Measurements from ENCODE around the gene OAF. TPM values are rescaled to one million over a fixed set of nuclear protein-coding genes. Genes with fewer than 3 reads are reported as not detected.

Gene OAF
- total and polyA plus RNA-seq, 2 experiments from 2014 or later = 1.1 to 3.0 TPM

DNA sequence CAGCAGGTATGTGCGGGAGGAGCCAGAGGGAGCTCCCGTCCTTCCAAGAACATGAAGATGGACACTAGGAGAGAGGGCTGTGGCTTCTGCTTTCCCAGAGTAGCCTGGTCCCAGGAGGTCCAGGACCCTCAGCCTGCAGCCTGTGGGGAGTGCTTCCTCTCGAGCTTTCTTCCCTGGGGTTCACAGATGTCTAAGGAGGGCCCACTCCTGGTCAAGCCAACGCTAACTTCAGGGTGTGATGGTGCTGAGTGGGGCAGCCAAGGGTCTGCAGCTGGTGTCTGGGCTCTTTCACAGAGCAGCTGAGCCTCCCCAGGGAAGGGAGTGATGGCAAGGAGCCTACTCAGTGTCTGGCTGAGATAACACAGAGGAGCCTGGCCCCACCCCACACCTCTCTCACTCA is 32.4 kb downstream of the OAF start:
- Histone ChIP-seq H3K27ac (ENCODE audit: low read depth) (no peak overlapping the region), H3K9me2 (ENCODE audit: insufficient read depth) (no peaks in the 10 kb centered on the region), H4K20me1 (replicated peaks; ENCODE audit: insufficient read depth) (no peaks in the 10 kb centered on the region), H3K79me2 (replicated peaks; ENCODE audit: insufficient read depth) (no peaks in the 10 kb centered on the region), H3K36me3 (ENCODE audit: insufficient read depth) (no peaks in the 10 kb centered on the region), H3F3A (replicated peaks; ENCODE audit: low read depth) (no peaks in the 10 kb centered on the region), H3K4me1 (ENCODE audit: insufficient read depth) (peaks cover 30% of the 10 kb centered on the region), H3K27me3 (ENCODE audit: insufficient read depth) (peaks cover 36% of the 10 kb centered on the region), H3K4me2 (no peak overlapping the region), H2AFZ (no peak overlapping the region), H3K4me3 (no peak overlapping the region)
- peaks cover 42% of the 10 kb centered on the region for H3K27me3 Mint-ChIP-seq (ENCODE audit: insufficient read depth, low read depth, poor library complexity)
- H3K36me3 Mint-ChIP-seq (ENCODE audit: low read depth) = no peaks in the 10 kb centered on the region; the same call in 2 of the 3 replicates
- DNase-seq (ENCODE audit: low spot score) = no peak
- H3K27ac Mint-ChIP-seq = no peak overlapping the region
- TF ChIP-seq, protein P1, sequence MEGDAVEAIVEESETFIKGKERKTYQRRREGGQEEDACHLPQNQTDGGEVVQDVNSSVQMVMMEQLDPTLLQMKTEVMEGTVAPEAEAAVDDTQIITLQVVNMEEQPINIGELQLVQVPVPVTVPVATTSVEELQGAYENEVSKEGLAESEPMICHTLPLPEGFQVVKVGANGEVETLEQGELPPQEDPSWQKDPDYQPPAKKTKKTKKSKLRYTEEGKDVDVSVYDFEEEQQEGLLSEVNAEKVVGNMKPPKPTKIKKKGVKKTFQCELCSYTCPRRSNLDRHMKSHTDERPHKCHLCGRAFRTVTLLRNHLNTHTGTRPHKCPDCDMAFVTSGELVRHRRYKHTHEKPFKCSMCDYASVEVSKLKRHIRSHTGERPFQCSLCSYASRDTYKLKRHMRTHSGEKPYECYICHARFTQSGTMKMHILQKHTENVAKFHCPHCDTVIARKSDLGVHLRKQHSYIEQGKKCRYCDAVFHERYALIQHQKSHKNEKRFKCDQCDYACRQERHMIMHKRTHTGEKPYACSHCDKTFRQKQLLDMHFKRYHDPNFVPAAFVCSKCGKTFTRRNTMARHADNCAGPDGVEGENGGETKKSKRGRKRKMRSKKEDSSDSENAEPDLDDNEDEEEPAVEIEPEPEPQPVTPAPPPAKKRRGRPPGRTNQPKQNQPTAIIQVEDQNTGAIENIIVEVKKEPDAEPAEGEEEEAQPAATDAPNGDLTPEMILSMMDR (conservative IDR thresholded peaks at IDR 0.05; ENCODE audit: low read depth in 2 of 2) = peak in 1 of 2 experiments; percentile 11; a peak in 1 of 4 replicates
- TF ChIP-seq, protein P2, sequence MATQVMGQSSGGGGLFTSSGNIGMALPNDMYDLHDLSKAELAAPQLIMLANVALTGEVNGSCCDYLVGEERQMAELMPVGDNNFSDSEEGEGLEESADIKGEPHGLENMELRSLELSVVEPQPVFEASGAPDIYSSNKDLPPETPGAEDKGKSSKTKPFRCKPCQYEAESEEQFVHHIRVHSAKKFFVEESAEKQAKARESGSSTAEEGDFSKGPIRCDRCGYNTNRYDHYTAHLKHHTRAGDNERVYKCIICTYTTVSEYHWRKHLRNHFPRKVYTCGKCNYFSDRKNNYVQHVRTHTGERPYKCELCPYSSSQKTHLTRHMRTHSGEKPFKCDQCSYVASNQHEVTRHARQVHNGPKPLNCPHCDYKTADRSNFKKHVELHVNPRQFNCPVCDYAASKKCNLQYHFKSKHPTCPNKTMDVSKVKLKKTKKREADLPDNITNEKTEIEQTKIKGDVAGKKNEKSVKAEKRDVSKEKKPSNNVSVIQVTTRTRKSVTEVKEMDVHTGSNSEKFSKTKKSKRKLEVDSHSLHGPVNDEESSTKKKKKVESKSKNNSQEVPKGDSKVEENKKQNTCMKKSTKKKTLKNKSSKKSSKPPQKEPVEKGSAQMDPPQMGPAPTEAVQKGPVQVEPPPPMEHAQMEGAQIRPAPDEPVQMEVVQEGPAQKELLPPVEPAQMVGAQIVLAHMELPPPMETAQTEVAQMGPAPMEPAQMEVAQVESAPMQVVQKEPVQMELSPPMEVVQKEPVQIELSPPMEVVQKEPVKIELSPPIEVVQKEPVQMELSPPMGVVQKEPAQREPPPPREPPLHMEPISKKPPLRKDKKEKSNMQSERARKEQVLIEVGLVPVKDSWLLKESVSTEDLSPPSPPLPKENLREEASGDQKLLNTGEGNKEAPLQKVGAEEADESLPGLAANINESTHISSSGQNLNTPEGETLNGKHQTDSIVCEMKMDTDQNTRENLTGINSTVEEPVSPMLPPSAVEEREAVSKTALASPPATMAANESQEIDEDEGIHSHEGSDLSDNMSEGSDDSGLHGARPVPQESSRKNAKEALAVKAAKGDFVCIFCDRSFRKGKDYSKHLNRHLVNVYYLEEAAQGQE (IDR thresholded peaks at IDR 0.05; ENCODE audit: unreplicated experiment) = no peak
- H3K9me3 Mint-ChIP-seq = no peaks in the 10 kb centered on the region
- H3K4me3 Mint-ChIP-seq = no peak overlapping the region
- peaks cover 43% of the 10 kb centered on the region for H3K4me1 Mint-ChIP-seq
- ATAC-seq = no peak

DNA sequence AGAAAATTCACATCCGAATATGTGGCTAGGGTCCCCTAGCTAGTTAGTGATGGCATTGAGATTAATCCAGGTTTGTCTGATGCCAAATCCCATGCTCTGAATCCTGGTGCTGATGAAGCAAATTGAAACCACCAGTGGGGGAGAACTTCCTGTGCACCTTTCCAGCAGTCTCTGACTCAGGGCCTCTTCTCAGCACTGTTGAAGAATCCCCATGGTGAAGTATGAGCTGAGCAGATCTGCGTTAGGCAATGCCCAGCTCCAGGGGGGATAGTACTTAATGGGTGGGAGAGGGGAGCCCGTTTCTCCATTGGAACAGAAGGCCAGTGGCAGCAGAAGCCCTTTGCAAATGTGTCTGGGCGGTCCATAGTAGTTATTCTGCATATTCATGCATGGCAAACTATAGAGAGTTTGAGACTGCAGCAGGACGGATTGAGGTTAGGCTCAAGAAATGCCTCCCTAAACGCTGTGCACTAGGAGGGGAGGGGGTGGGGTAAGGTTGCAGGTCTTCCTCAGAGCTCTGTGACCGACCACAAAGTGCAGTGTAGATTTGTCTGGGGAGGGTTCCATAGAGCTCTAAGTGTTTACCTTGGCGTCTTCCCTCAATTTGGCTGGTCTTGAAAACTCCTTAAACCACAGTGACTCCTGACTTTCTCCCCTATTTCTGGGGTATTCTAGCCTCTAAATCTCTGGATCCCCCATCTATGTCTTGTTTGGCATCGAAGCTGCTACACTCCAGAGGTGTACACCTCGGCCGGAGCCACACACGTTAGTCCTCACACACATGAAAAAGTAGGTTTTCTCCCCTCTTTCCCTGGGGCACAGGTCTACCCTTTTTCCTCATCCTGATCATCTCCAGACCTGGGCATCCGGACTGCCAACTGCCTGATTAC is 33.9 kb downstream of the OAF start:
- no peaks in the 10 kb centered on the region for H3K36me3 ChIP-seq (ENCODE audit: insufficient read depth)
- H2AFZ ChIP-seq = no peak overlapping the region
- H3K4me1 ChIP-seq (ENCODE audit: insufficient read depth) = peaks cover 42% of the 10 kb centered on the region
- H3K27me3 ChIP-seq (ENCODE audit: insufficient read depth) = peaks cover 21% of the 10 kb centered on the region
- ATAC-seq = no peak
- H3K27ac ChIP-seq (ENCODE audit: low read depth) = no peak overlapping the region
- H3K9me2 ChIP-seq (ENCODE audit: insufficient read depth) = no peaks in the 10 kb centered on the region
- H3K36me3 Mint-ChIP-seq (ENCODE audit: low read depth) = no peaks in the 10 kb centered on the region
- no peak overlapping the region for H3K4me2 ChIP-seq
- no peak overlapping the region for H3K27ac Mint-ChIP-seq
- H3K4me3 ChIP-seq = no peak overlapping the region
- peaks cover 37% of the 10 kb centered on the region for H3K27me3 Mint-ChIP-seq (ENCODE audit: insufficient read depth, low read depth, poor library complexity)
- H3K4me1 Mint-ChIP-seq = peaks cover 55% of the 10 kb centered on the region
- DNase-seq (ENCODE audit: low spot score) = no peak
- H3K79me2 ChIP-seq (replicated peaks; ENCODE audit: insufficient read depth) = no peaks in the 10 kb centered on the region
- 0 out of 2 replicates have a peak, but pooled peaks cover 3% of the 10 kb centered on the region for H3F3A ChIP-seq (replicated peaks; ENCODE audit: low read depth)
- H3K9me3 Mint-ChIP-seq = no peaks in the 10 kb centered on the region
- H3K4me3 Mint-ChIP-seq = no peak overlapping the region
- no peaks in the 10 kb centered on the region for H4K20me1 ChIP-seq (replicated peaks; ENCODE audit: insufficient read depth)
- TF ChIP-seq, protein P1 (conservative IDR thresholded peaks at IDR 0.05; ENCODE audit: low read depth in 2 of 2) = no peak
- TF ChIP-seq ZNF114 (CRISPR knock-in tag; IDR thresholded peaks at IDR 0.05) (no peak), CREB1 (CRISPR knock-in tag; IDR thresholded peaks at IDR 0.05; ENCODE audit: low read depth) (no peak)
- TF ChIP-seq, protein P2 (IDR thresholded peaks at IDR 0.05; ENCODE audit: unreplicated experiment) = no peak

Data from GM23338 (cell line).